Activated naive CD4-positive, alpha-beta T cell treated with anti-CD3 and anti-CD28 coated beads, Interleukin-2, amount 50 U/mL, for 16 hours (primary cell): Measurements from ENCODE around the gene RAB27A.

Experiments
- DNase-seq: peaks from one replicate; pipeline ENCODE4 v3.0.0-alpha.2; 2020

Gene RAB27A

GRCh38 chr15:55221090-55222011, 68.3 kb downstream of the RAB27A start:
- no peak for DNase-seq

- no peak for DNase-seq
Observed at GRCh38 chr15:55220606-55221005, 69.0 kb downstream of the RAB27A start.

GRCh38 chr15:55218056-55218455, 71.6 kb downstream of the RAB27A start:
- no peak for DNase-seq

GRCh38 chr15:55204464-55204863, 85.1 kb downstream of the RAB27A start:
- no peak for DNase-seq

GRCh38 chr15:55202206-55202605, 87.4 kb downstream of the RAB27A start:
- no peak for DNase-seq

GRCh38 chr15:55198706-55199105, 90.9 kb downstream of the RAB27A start:
- no peak for DNase-seq

GRCh38 chr15:55197719-55198118, 91.9 kb downstream of the RAB27A start:
- DNase-seq = no peak

- DNase-seq = no peak
Observed at GRCh38 chr15:55197362-55197705, 92.3 kb downstream of the RAB27A start.

GRCh38 chr15:55196458-55197361, 92.9 kb downstream of the RAB27A start, which contains the start of gene RSL24D1:
RSL24D1 (minus strand) TSS chr15:55196941; CDS start chr15:55196890, 51 bp downstream.
- DNase-seq = peak; percentile 96

- no peak for DNase-seq
Observed at GRCh38 chr15:55195996-55196395, 93.6 kb downstream of the RAB27A start.

GRCh38 chr15:55194256-55194655, 95.4 kb downstream of the RAB27A start:
- no peak for DNase-seq

- no peak for DNase-seq
Observed at GRCh38 chr15:55186331-55186730, 103.3 kb downstream of the RAB27A start.

GRCh38 chr15:55183679-55184078, 105.9 kb downstream of the RAB27A start:
- DNase-seq = no peak

- DNase-seq = no peak
Observed at GRCh38 chr15:55179141-55179540, 110.5 kb downstream of the RAB27A start.

- no peak for DNase-seq
Observed at GRCh38 chr15:55170361-55170760, 119.3 kb downstream of the RAB27A start.

- peak; percentile 59 for DNase-seq
Observed at GRCh38 chr15:55168350-55168974, 121.2 kb downstream of the RAB27A start.

- DNase-seq = no peak
Observed at GRCh38 chr15:55164284-55164683, 125.3 kb downstream of the RAB27A start.
